K562 (cell line): ENCODE measurements around the gene RUVBL2. TPM values are rescaled to one million over a fixed set of nuclear protein-coding genes. Genes with fewer than 3 reads are reported as not detected.

Experiments used
- ATAC-seq: fragments of 200-7000 bp; cut with Tn5 transposase; 3 replicates; pipeline ENCODE4 v1.9.1; 2020; ENCODE audit warnings: moderate library complexity
- BruUV-seq: library from RNA; stranded (reverse); fragments of 400-500 nt; replicated peaks from 2 replicates; lab custom pipeline; 2021; lab: Mats Ljungman, UMichigan
- CTCF ChIA-PET: fragments of 300-600 bp; formaldehyde crosslinking; extraction: SDS; loops from one replicate; lab custom pipeline; 2021; ENCODE audit warnings: low intra/inter-chr PET ratio; lab: Yijun Ruan, JAX
- POLR2A ChIA-PET: fragments of 300-600, 350-650 bp; sonication (Branson Sonifier 250); formaldehyde crosslinking; extraction: SDS; loops from one replicate; lab custom pipeline; 2021; ENCODE audit warnings: antibody characterized with exemption, inconsistent platforms; lab: Yijun Ruan, JAX
- DNase-seq, 4 experiments: peaks; one replicate each; pipeline versions ENCODE4 v3.0.0 to v3.0.0-alpha.2; 2011 to 2018; ENCODE audit warnings: low spot score in 3 of 4, mixed read lengths in 3 of 4; ENCODE audit errors: extremely low read depth in 1 of 4
- FAIRE-seq: peaks from 2 replicates; lab custom pipeline; 2011; peaks lifted over from hg19 to GRCh38; lab: Jason Lieb, UNC
- H2AFZ ChIP-seq: 2 replicates; pipeline ENCODE4 v1.6.0; 2011; ENCODE audit warnings: low read depth, low read length, control low read depth, inconsistent platforms
- H3K27ac ChIP-seq: fragments of 200-600 bp; 3 replicates; pipeline ENCODE4 v1.8.0; 2011; ENCODE audit warnings: low read depth, mild to moderate bottlenecking, control low read depth, inconsistent platforms, low read length, moderate library complexity, mixed read lengths; ENCODE audit errors: extremely low read depth
- H3K27me3 ChIP-seq, 2 experiments: fragments of 300-600 bp in 1 of 2; 2 replicates in 1 of 2; 3 replicates in 1 of 2; pipeline versions ENCODE4 v1.6.0 to v1.8.0; 2011; ENCODE audit warnings: inconsistent platforms in 2 of 2, low read length in 2 of 2, mild to moderate bottlenecking in 1 of 2, mixed read lengths in 1 of 2, moderate library complexity in 1 of 2; ENCODE audit not compliant: control insufficient read depth in 2 of 2, insufficient read depth in 2 of 2
- H3K36me3 ChIP-seq: fragments of 300-600 bp; 3 replicates; pipeline ENCODE4 v1.8.0; 2011; ENCODE audit warnings: mild to moderate bottlenecking, low read length, inconsistent platforms; ENCODE audit not compliant: control insufficient read depth, insufficient read depth
- H3K4me1 ChIP-seq, 2 experiments: fragments of 200-600 bp in 1 of 2; replicated peaks in 1 of 2; 2 replicates in 1 of 2; 3 replicates in 1 of 2; pipeline versions ENCODE4 v1.5.1 to v1.8.0; 2011; ENCODE audit warnings: inconsistent platforms in 2 of 2, low read length in 2 of 2, mild to moderate bottlenecking in 1 of 2, mixed read lengths in 1 of 2, moderate library complexity in 1 of 2; ENCODE audit not compliant: control insufficient read depth in 2 of 2, insufficient read depth in 2 of 2
- H3K4me2 ChIP-seq: 2 replicates; pipeline ENCODE4 v1.6.1; 2011; ENCODE audit warnings: low read length, control low read depth, inconsistent platforms, mixed read lengths; ENCODE audit not compliant: insufficient read depth
- H3K4me3 ChIP-seq: fragments of 200-600 bp; sonication (generic), shearing (Covaris generic); 2 replicates; pipeline ENCODE4 v1.5.1; 2016; ENCODE audit warnings: control low read depth, inconsistent platforms
- H3K79me2 ChIP-seq: fragments of 200-600 bp; 3 replicates; pipeline ENCODE4 v1.8.0; 2011; ENCODE audit warnings: low read length, inconsistent platforms; ENCODE audit not compliant: control insufficient read depth, insufficient read depth
- H3K9ac ChIP-seq, 2 experiments: 2 replicates each; pipeline versions ENCODE4 v1.6.0 to v1.6.1; 2011; ENCODE audit warnings: low read depth in 2 of 2, low read length in 2 of 2, control low read depth in 1 of 2, inconsistent platforms in 1 of 2, mild to moderate bottlenecking in 1 of 2, mixed read lengths in 1 of 2; ENCODE audit not compliant: insufficient read depth in 1 of 2
- H3K9me1 ChIP-seq: one replicate; pipeline ENCODE4 v1.6.0; 2011; ENCODE audit warnings: inconsistent platforms, mild to moderate bottlenecking, low read length, moderate library complexity; ENCODE audit not compliant: control insufficient read depth, insufficient read depth
- H3K9me3 ChIP-seq: replicated peaks from 2 replicates; pipeline ENCODE4 v1.5.1; 2011; ENCODE audit warnings: low read depth, low read length, inconsistent platforms; ENCODE audit not compliant: control insufficient read depth, insufficient read depth
- H4K20me1 ChIP-seq: replicated peaks from 2 replicates; pipeline ENCODE4 v1.6.1; 2011; ENCODE audit warnings: low read length, inconsistent platforms, mixed read lengths; ENCODE audit not compliant: control insufficient read depth, insufficient read depth
- CREB3L1 ChIP-seq: fragments of 450-650 bp; IDR thresholded peaks from 2 replicates; pipeline ENCODE4 v1.6.1; 2014; ENCODE audit warnings: low read depth, mild to moderate bottlenecking, moderate library complexity, borderline replicate concordance
- IFI16 ChIP-seq: fragments of 250-450 bp; sonication (Bioruptor Pico); IDR thresholded peaks from 2 replicates; pipeline ENCODE4 v2.1.2; 2022; ENCODE audit warnings: mild to moderate bottlenecking, inconsistent platforms
- MCM3 ChIP-seq: fragments of 450-650 bp; IDR thresholded peaks from 2 replicates; pipeline ENCODE4 v1.6.1; 2016
- NCOA6 ChIP-seq: fragments of 450-650 bp; IDR thresholded peaks from 2 replicates; pipeline ENCODE4 v1.6.1; 2017; ENCODE audit warnings: mild to moderate bottlenecking
- RB1 ChIP-seq: fragments of 450-650 bp; IDR thresholded peaks from 2 replicates; pipeline ENCODE4 v1.6.1; 2017; ENCODE audit warnings: low read depth, mild to moderate bottlenecking
- REST ChIP-seq, 2 experiments: fragments of 450-650 bp; formaldehyde crosslinking in 1 of 2; IDR thresholded peaks; 2 replicates each; pipeline versions ENCODE4 v1.4.0 to v1.6.1; 2014 to 2020; ENCODE audit warnings: mild to moderate bottlenecking in 2 of 2, borderline replicate concordance in 1 of 2, low read depth in 1 of 2
- YY1 ChIP-seq, 3 experiments: IDR thresholded peaks; 2 replicates each; pipeline ENCODE4 v1.6.1; 2011; ENCODE audit warnings: low read length in 2 of 3, mild to moderate bottlenecking in 2 of 3, moderate library complexity in 2 of 3, borderline replicate concordance in 1 of 3, control low read depth in 1 of 3, low read depth in 1 of 3; ENCODE audit not compliant: insufficient read depth in 3 of 3, insufficient replicate concordance in 2 of 3, control insufficient read depth in 1 of 3, insufficient read length in 1 of 3; ENCODE audit errors: extremely low read depth in 1 of 3
- WGBS: fragments of 100-300 bp; shearing (Covaris generic); methylation state at CpG from one replicate; pipeline ENCODE4 v1.1.6; 2016; ENCODE audit warnings: low coverage, mixed read lengths; ENCODE audit not compliant: insufficient coverage; ENCODE audit errors: missing lambda C conversion rate; 5-methylcytosine and 5-hydroxymethylcytosine counted together
- in situ Hi-C: fragments of 300-500 bp; cut with MboI; formaldehyde crosslinking; loops from 4 replicates; pipeline ENCODE4 v1.15.0; 2018; ENCODE audit warnings: inconsistent platforms, mixed read lengths
- intact Hi-C: fragments of 100-400 bp; cut with micrococcal nuclease; formaldehyde crosslinking; loops from 2 replicates; pipeline ENCODE4 v1.14.2; 2022
- polyA plus RNA-seq, 8 experiments: library from polyadenylated mRNA; depleted of rRNA in 4 of 8; stranded (reverse) in 5 of 8; unstranded in 3 of 8; fragments of >200 nt; fragmentation: Nextera tagmentation in 2 of 8; fragmentation: Illumina TruSeq in 1 of 8; extraction: Ambion mirVana in 2 of 8; extraction: Trizol in 1 of 8; gene quantifications; 2 replicates each; pipeline versions ENCODE4 v1.2.1 to v1.2.3, GENCODE V29; 2011 to 2014; ENCODE audit warnings: inconsistent platforms in 1 of 8, missing spikeins in 1 of 8
- total RNA-seq, 7 experiments: library from RNA; depleted of rRNA in 6 of 7; stranded (reverse); fragments of >200 nt in 6 of 7; fragmentation: Illumina TruSeq in 2 of 7; extraction: Trizol in 2 of 7; gene quantifications; 2 replicates each; pipeline versions ENCODE4 v1.2.1 to v1.2.3, GENCODE V29; 2011 to 2021; ENCODE audit warnings: low replicate concordance in 1 of 7

RUVBL2 gene
- total and polyA plus RNA-seq, 9 of the 15 experiments (the other 6 are each of a cell fraction or from before 2014, with no cell fraction given) = 71.4 to 453 (median 237) TPM

GRCh38 chr19:48970923-48971395 is 22.7 kb upstream of the RUVBL2 start (continued):
- TF ChIP-seq RB1 = peak; percentile 28; the same call in 1 of the 2 replicates

- Histone ChIP-seq H3K9ac (no peak overlapping the region), H3K4me1 (peaks cover 3 to 4% of the 10 kb centered on the region in 2 experiments; a peak in 2 of 5 replicates), H3K27ac (peak overlapping the region; percentile 65), H3K4me3 (no peak overlapping the region), H3K9me3 (no peaks in the 10 kb centered on the region), H3K4me2 (peak overlapping the region; percentile 32), H4K20me1 (no peaks in the 10 kb centered on the region), H3K36me3 (peaks cover 36% of the 10 kb centered on the region; the same call in 2 of the 3 replicates), H3K9me1 (no peaks in the 10 kb centered on the region), H2AFZ (peak overlapping the region; percentile 76), H3K27me3 (no peaks in the 10 kb centered on the region), H3K79me2 (no peaks in the 10 kb centered on the region)
- DNase-seq (peak; percentile 53 to 76 (median 60)), FAIRE-seq (peak; percentile 92), ATAC-seq (peak; percentile 95)
- no TSS peak for BruUV-seq
- 61% methylated on average over 13 of the region's 13 CpGs for WGBS
- in situ Hi-C loops (loop anchor here (10.0 kb wide), 1 partner anchor 331 kb away; the partner anchor contains the start of gene CA11), intact Hi-C loops (no loop called here)
- ChIA-PET POLR2A (interaction anchor here (0.5 to 14.5 kb wide), 4 partner anchors 9 to 99 kb away, joined by 3 to 439 read pairs (median 34); partner anchors contain the start of genes FTL and PPP1R15A), CTCF (no interaction called here)
- no peak for TF ChIP-seq NCOA6
- TF ChIP-seq CREB3L1 = peak; percentile 93
- no peak for TF ChIP-seq REST (IDR thresholded peaks at IDR 0.05; ENCODE audit: borderline replicate concordance)
- no peak for TF ChIP-seq REST (CRISPR knock-in tag; IDR thresholded peaks at IDR 0.05; ENCODE audit: low read depth)
- TF ChIP-seq YY1 (IDR thresholded peaks at IDR 0.05; ENCODE audit: borderline replicate concordance in 1 of 3, control insufficient read depth in 1 of 3, extremely low read depth in 1 of 3, insufficient read depth in 3 of 3, insufficient read length in 1 of 3, insufficient replicate concordance in 2 of 3, low read depth in 1 of 3, low read length in 2 of 3) = peak in 2 of 3 experiments; percentile 49 to 59
- no peak for TF ChIP-seq MCM3
- TF ChIP-seq IFI16 = no peak
Measured at GRCh38 chr19:48975947-48976847, 17.5 kb upstream of the RUVBL2 start.
